ENCODE results near the gene SYTL5.

Gene SYTL5

DNA sequence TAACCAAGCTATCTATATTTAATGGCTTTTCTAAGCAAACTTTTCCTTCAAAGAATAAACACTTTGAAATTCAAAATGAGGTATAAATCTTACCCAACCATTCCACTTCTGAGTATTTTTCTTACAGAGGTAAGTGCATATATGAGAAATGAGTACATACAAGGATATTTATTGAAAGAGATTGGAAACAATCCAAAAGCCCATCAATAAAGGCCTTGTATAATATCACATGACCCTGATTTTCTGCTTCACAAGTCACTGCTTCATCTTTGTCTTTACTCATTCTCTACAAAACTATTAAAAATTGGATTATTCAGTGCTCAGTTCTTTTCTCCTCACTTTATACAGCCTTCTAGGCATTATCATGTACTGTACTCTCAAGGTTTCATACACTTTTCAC, 123.0 kb downstream of the SYTL5 start:
- DNase-seq (ENCODE audit: low spot score) = no peak
- in situ Hi-C loops (cut with MboI; ENCODE audit: low pct_unique_long_range_greater_than_20kb, low sequenced_read_pairs, unreplicated experiment) = no loop called here
- TF ChIP-seq CTCF (IDR thresholded peaks at IDR 0.05; ENCODE audit: extremely low read depth, insufficient read depth, missing control alignments) = no peak

DNA sequence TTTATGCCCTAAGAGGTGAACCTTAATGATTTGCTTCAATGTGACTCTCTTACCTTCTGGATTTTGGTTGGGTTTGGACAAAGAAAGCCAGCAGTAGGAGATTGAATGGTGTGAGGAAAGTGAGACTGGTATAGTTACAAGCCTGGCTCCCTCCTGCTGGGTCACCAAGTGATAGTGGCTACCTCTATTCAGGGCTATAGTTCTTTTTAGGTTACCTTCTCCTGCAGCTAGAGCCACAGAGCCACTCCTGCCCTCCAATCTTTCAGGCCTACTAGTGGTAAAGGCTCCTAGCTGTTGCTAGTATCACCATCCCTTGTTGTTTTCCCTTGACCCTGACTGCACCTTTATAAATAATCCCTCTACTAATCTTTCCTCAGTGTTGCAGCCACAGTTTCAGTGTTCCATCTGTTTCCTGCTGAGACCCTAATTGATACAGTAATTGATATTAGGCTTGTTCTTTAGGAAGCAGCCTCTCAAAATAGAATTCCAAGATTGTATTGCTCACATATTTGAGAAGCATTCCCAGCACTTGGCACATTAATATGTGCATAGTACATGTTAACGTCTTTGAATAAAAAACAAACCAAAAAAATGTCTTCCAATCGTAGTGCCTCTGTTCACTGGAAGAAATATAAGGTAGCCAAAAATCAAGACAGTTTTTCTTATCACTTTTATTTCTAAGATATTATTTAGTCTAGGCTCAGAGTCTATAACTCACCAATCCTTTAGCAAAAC, 132.0 kb downstream of the SYTL5 start:
- no peak for TF ChIP-seq CTCF (IDR thresholded peaks at IDR 0.05; ENCODE audit: extremely low read depth, insufficient read depth, missing control alignments)
- no peak for DNase-seq (ENCODE audit: low spot score)
- in situ Hi-C loops (cut with MboI; ENCODE audit: low pct_unique_long_range_greater_than_20kb, low sequenced_read_pairs, unreplicated experiment) = no loop called here

GRCh38 chrX:38138900-38139299, 132.5 kb downstream of the SYTL5 start:
- DNase-seq (ENCODE audit: low spot score) = no peak
- in situ Hi-C loops (cut with MboI; ENCODE audit: low pct_unique_long_range_greater_than_20kb, low sequenced_read_pairs, unreplicated experiment) = no loop called here
- TF ChIP-seq CTCF (IDR thresholded peaks at IDR 0.05; ENCODE audit: extremely low read depth, insufficient read depth, missing control alignments) = no peak

- DNase-seq (ENCODE audit: low spot score) = no peak
- in situ Hi-C loops (cut with MboI; ENCODE audit: low pct_unique_long_range_greater_than_20kb, low sequenced_read_pairs, unreplicated experiment) = no loop called here
These were observed 136.3 kb downstream of the SYTL5 start for GRCh38 chrX:38142610-38143009.

DNA sequence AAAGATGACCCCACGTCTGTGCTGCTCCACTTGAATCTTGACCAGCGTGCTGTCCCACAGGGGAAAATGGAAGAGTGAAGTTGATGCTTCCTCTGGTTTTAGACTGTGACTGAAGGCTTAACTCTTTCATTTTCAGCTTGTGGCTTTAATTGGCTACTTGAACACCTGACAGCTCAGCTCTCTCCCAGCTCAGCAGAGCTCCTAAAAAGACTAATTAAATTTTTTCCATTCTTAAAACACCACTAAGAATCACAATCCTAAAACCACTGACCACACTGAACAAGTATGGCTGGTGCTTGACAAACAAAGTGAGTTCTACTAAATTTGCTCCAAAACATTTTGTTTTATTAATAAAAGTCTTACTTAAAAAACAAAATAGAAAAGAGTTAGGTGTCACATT, 142.7 kb downstream of the SYTL5 start:
- no peak for DNase-seq (ENCODE audit: low spot score)
- no peak for TF ChIP-seq CTCF (IDR thresholded peaks at IDR 0.05; ENCODE audit: extremely low read depth, insufficient read depth, missing control alignments)
- in situ Hi-C loops (cut with MboI; ENCODE audit: low pct_unique_long_range_greater_than_20kb, low sequenced_read_pairs, unreplicated experiment) = no loop called here

More at GRCh38 chrX:38142610-38143009, 136.3 kb downstream of the SYTL5 start:
- no peak for TF ChIP-seq CTCF (IDR thresholded peaks at IDR 0.05; ENCODE audit: extremely low read depth, insufficient read depth, missing control alignments)

DNA sequence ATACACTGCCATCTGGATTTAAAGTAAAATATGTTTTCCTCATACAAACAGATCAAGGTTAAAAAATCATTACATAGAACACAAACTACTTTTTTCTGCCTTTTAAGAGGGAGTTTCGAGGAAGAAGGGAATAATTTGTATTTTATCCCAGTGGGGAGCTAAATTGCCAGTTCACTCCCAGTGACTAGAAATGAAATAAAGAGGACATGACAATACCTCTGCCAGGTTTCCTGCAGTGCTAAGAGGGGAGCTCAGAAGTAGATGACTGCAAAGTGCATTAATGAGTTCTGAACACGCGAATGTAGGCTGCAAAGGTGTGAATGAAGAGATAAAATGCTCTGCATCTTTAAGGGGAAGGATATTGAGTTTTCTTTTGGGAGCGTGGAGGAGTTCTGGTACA, 144.6 kb downstream of the SYTL5 start:
- in situ Hi-C loops (cut with MboI; ENCODE audit: low pct_unique_long_range_greater_than_20kb, low sequenced_read_pairs, unreplicated experiment) = no loop called here
- no peak for DNase-seq (ENCODE audit: low spot score)
- no peak for TF ChIP-seq CTCF (IDR thresholded peaks at IDR 0.05; ENCODE audit: extremely low read depth, insufficient read depth, missing control alignments)
